Astrocyte (in vitro differentiated cells and primary cell): Measurements from ENCODE around the gene SLAMF8. TPM values are rescaled to one million over a fixed set of nuclear protein-coding genes. Genes with fewer than 3 reads are reported as not detected.

Source experiments
- DNase-seq: peaks from one replicate; pipeline ENCODE4 v3.0.0-alpha.2; 2010; ENCODE audit warnings: low read depth
- FAIRE-seq: peaks from 2 replicates; lab custom pipeline; 2011; peaks lifted over from hg19 to GRCh38; lab: Jason Lieb, UNC
- H2AFZ ChIP-seq: 2 replicates; pipeline ENCODE4 v1.6.0; 2012; ENCODE audit warnings: low read depth, low read length, inconsistent platforms
- H3K27ac ChIP-seq: 2 replicates; pipeline ENCODE4 v1.5.1; 2011; ENCODE audit warnings: low read depth, low read length, inconsistent platforms
- H3K27me3 ChIP-seq: 2 replicates; pipeline ENCODE4 v1.6.0; 2011; ENCODE audit warnings: low read length, inconsistent platforms; ENCODE audit not compliant: insufficient read depth
- H3K36me3 ChIP-seq: 2 replicates; pipeline ENCODE4 v1.5.1; 2011; ENCODE audit warnings: low read length, inconsistent platforms; ENCODE audit not compliant: insufficient read depth
- H3K4me1 ChIP-seq: 2 replicates; pipeline ENCODE4 v1.5.1; 2011; ENCODE audit warnings: low read length, inconsistent platforms; ENCODE audit not compliant: insufficient read depth
- H3K4me2 ChIP-seq: 2 replicates; pipeline ENCODE4 v1.6.0; 2012; ENCODE audit warnings: low read length, inconsistent platforms
- H3K4me3 ChIP-seq: 2 replicates; pipeline ENCODE4 v1.5.1; 2011; ENCODE audit warnings: low read depth, mild to moderate bottlenecking, low read length, inconsistent platforms; ENCODE audit not compliant: insufficient read depth
- H3K79me2 ChIP-seq: 2 replicates; pipeline ENCODE4 v1.6.0; 2012; ENCODE audit warnings: mild to moderate bottlenecking, low read length, inconsistent platforms; ENCODE audit not compliant: insufficient read depth
- H3K9ac ChIP-seq: 2 replicates; pipeline ENCODE4 v1.6.0; 2012; ENCODE audit warnings: mild to moderate bottlenecking, low read length, inconsistent platforms
- H3K9me3 ChIP-seq: 2 replicates; pipeline ENCODE4 v1.5.1; 2012; ENCODE audit warnings: low read depth, mild to moderate bottlenecking, low read length, inconsistent platforms; ENCODE audit not compliant: insufficient read depth
- H4K20me1 ChIP-seq: 2 replicates; pipeline ENCODE4 v1.6.0; 2012; ENCODE audit warnings: low read length, inconsistent platforms; ENCODE audit not compliant: insufficient read depth
- H3K27ac Mint-ChIP-seq: one replicate; pipeline ENCODE4 v1.8.0; 2021; ENCODE audit warnings: mild to moderate bottlenecking, mixed read lengths; ENCODE audit not compliant: unreplicated experiment
- H3K27me3 Mint-ChIP-seq: one replicate; pipeline ENCODE4 v1.8.0; 2021; ENCODE audit warnings: low read depth, mixed read lengths; ENCODE audit not compliant: unreplicated experiment
- H3K36me3 Mint-ChIP-seq: one replicate; pipeline ENCODE4 v1.8.0; 2021; ENCODE audit warnings: low read depth, mixed read lengths; ENCODE audit not compliant: unreplicated experiment
- H3K4me1 Mint-ChIP-seq: one replicate; pipeline ENCODE4 v1.8.0; 2021; ENCODE audit warnings: low read depth, mixed read lengths; ENCODE audit not compliant: unreplicated experiment
- H3K4me3 Mint-ChIP-seq: one replicate; pipeline ENCODE4 v1.8.0; 2021; ENCODE audit warnings: mild to moderate bottlenecking, moderate library complexity, mixed read lengths; ENCODE audit not compliant: unreplicated experiment
- H3K9me3 Mint-ChIP-seq: one replicate; pipeline ENCODE4 v1.8.0; 2021; ENCODE audit warnings: mild to moderate bottlenecking, mixed read lengths; ENCODE audit not compliant: unreplicated experiment
- CTCF ChIP-seq: IDR thresholded peaks from 2 replicates; pipeline ENCODE4 v1.5.1; 2011; ENCODE audit warnings: low read depth, mild to moderate bottlenecking, inconsistent platforms, low read length, moderate library complexity; ENCODE audit not compliant: insufficient read depth
- EZH2 ChIP-seq: IDR thresholded peaks from 2 replicates; pipeline ENCODE4 v1.6.1; 2012; ENCODE audit warnings: mild to moderate bottlenecking, low read length, inconsistent platforms; ENCODE audit not compliant: insufficient read depth
- total RNA-seq: library from RNA; stranded (reverse); gene quantifications from 2 replicates; pipeline ENCODE4 v1.2.1, GENCODE V29; 2021

SLAMF8 gene
- total RNA-seq, 1 donor from 2014 or later: 1.7 TPM

DNA sequence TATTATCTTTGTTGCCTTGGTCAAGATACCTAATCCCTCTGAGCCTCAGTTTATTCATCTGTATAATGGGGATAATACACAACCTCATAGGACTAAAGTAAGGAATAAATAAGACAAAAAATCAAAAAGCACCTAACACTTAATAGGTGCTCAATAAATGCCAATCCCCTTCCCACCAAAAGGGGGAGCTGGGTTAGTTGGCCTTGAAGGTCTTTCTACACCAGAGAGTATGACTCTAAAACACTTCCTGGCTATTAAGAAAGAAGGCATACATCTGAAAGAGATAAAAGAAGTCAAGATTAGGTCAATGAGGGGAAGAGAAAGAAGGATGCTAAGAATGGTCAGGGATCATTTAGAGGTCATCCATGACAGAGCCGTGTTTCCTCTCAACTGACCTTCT lies 24.7 kb downstream of the SLAMF8 start:
- H3K27me3 ChIP-seq: no peaks in the 10 kb centered on the region
- no peak for TF ChIP-seq CTCF
- no peak for TF ChIP-seq EZH2

GRCh38 chr1:159853417-159854115 lies 26.9 kb downstream of the SLAMF8 start:
- Mint-ChIP-seq H3K27ac (peak overlapping the region; percentile 87), H3K9me3 (no peaks in the 10 kb centered on the region), H3K27me3 (peaks cover 5% of the 10 kb centered on the region), H3K36me3 (no peaks in the 10 kb centered on the region), H3K4me3 (peak overlapping the region; percentile 70), H3K4me1 (peaks cover 34% of the 10 kb centered on the region)
- Histone ChIP-seq H3K4me3 (peak overlapping the region; percentile 59), H4K20me1 (no peaks in the 10 kb centered on the region), H3K4me1 (peaks cover 44% of the 10 kb centered on the region), H3K79me2 (no peaks in the 10 kb centered on the region), H3K9me3 (no peaks in the 10 kb centered on the region), H3K9ac (peak overlapping the region; percentile 87), H3K27me3 (no peaks in the 10 kb centered on the region), H3K36me3 (no peaks in the 10 kb centered on the region), H3K4me2 (peak overlapping the region; percentile 89), H2AFZ (peak overlapping the region; percentile 88), H3K27ac (peak overlapping the region; percentile 83)
- TF ChIP-seq CTCF: no peak
- TF ChIP-seq EZH2: no peak
- peak; percentile 69 for FAIRE-seq
- peak; percentile 60 for DNase-seq

More for the DNA sequence above, 24.7 kb downstream of the SLAMF8 start:
- Mint-ChIP-seq H3K27me3 (no peaks in the 10 kb centered on the region), H3K4me3 (no peak overlapping the region), H3K36me3 (peaks cover 3% of the 10 kb centered on the region), H3K4me1 (peaks cover 43% of the 10 kb centered on the region), H3K27ac (no peak overlapping the region), H3K9me3 (peaks cover 2% of the 10 kb centered on the region)
- no peak for DNase-seq
- Histone ChIP-seq H3K9me3 (no peaks in the 10 kb centered on the region), H3K27ac (no peak overlapping the region), H4K20me1 (no peaks in the 10 kb centered on the region), H2AFZ (no peak overlapping the region), H3K4me2 (no peak overlapping the region), H3K36me3 (no peaks in the 10 kb centered on the region), H3K79me2 (no peaks in the 10 kb centered on the region), H3K4me3 (no peak overlapping the region), H3K9ac (no peak overlapping the region), H3K4me1 (peaks cover 42% of the 10 kb centered on the region)
- FAIRE-seq: peak; percentile 49

GRCh38 chr1:159854116-159854692 lies 27.5 kb downstream of the SLAMF8 start:
- no peak for TF ChIP-seq EZH2
- no peak for TF ChIP-seq CTCF
- Mint-ChIP-seq H3K27ac (peak overlapping the region; percentile 71), H3K4me1 (peaks cover 27% of the 10 kb centered on the region), H3K9me3 (no peaks in the 10 kb centered on the region), H3K27me3 (peaks cover 5% of the 10 kb centered on the region), H3K4me3 (peak overlapping the region; percentile 70), H3K36me3 (no peaks in the 10 kb centered on the region)
- peak overlapping the region; percentile 83 for H3K27ac ChIP-seq
- no peaks in the 10 kb centered on the region for H3K9me3 ChIP-seq
- no peaks in the 10 kb centered on the region for H3K36me3 ChIP-seq
- H3K4me2 ChIP-seq: peak overlapping the region; percentile 89
- H2AFZ ChIP-seq: peak overlapping the region; percentile 88
- H3K79me2 ChIP-seq: no peaks in the 10 kb centered on the region
- peak overlapping the region; percentile 87 for H3K9ac ChIP-seq
- FAIRE-seq (no peak), DNase-seq (peak; percentile 35)
- peaks cover 42% of the 10 kb centered on the region for H3K4me1 ChIP-seq
- no peaks in the 10 kb centered on the region for H4K20me1 ChIP-seq
- no peaks in the 10 kb centered on the region for H3K27me3 ChIP-seq
- H3K4me3 ChIP-seq: peak overlapping the region; percentile 59
